Panc1 (cell line): ENCODE measurements around the gene ZNF516. TPM values are rescaled to one million over a fixed set of nuclear protein-coding genes. Genes with fewer than 3 reads are reported as not detected.

Source experiments
- ATAC-seq: fragments of 200-7000 bp; cut with Tn5 transposase; 2 replicates; pipeline ENCODE4 v1.9.1; 2020; ENCODE audit warnings: mild to moderate bottlenecking, moderate library complexity
- BruUV-seq: library from RNA; stranded (reverse); fragments of 400-500 nt; replicated peaks from 2 replicates; lab custom pipeline; 2021; lab: Mats Ljungman, UMichigan
- CTCF ChIA-PET: fragments of 300-600 bp; sonication (Branson Sonifier 250); formaldehyde crosslinking; loops from one replicate; lab custom pipeline; 2022; ENCODE audit warnings: antibody characterized with exemption; lab: Charles Lee
- POLR2A ChIA-PET: fragments of 300-600 bp; sonication (Branson Sonifier 250); formaldehyde crosslinking; loops from one replicate; lab custom pipeline; 2022; ENCODE audit warnings: antibody characterized with exemption; lab: Charles Lee
- DNase-seq: peaks from one replicate; pipeline ENCODE4 v3.0.0-alpha.2; 2010; ENCODE audit warnings: low read depth, low spot score
- H3K27ac ChIP-seq: 2 replicates; pipeline ENCODE4 v1.5.1; 2011; ENCODE audit warnings: mild to moderate bottlenecking, low read length, inconsistent platforms
- H3K27me3 ChIP-seq: fragments of 200-500 bp; sonication (Bioruptor generic); 2 replicates; pipeline ENCODE4 v1.6.0; 2014; ENCODE audit warnings: low read length, inconsistent platforms; ENCODE audit not compliant: control insufficient read depth, insufficient read depth
- H3K36me3 ChIP-seq: fragments of 200-500 bp; sonication (Bioruptor generic); 2 replicates; pipeline ENCODE4 v1.5.1; 2014; ENCODE audit warnings: inconsistent platforms, mild to moderate bottlenecking, low read length, moderate library complexity; ENCODE audit not compliant: control insufficient read depth, insufficient read depth
- H3K4me1 ChIP-seq: 2 replicates; pipeline ENCODE4 v1.5.1; 2011; ENCODE audit warnings: inconsistent platforms, mild to moderate bottlenecking, low read length, moderate library complexity; ENCODE audit not compliant: control insufficient read depth, insufficient read depth
- H3K4me3 ChIP-seq, 2 experiments: 2 replicates each; pipeline ENCODE4 v1.5.1; 2011 to 2012; ENCODE audit warnings: low read depth in 2 of 2, low read length in 2 of 2, mild to moderate bottlenecking in 2 of 2, inconsistent platforms in 1 of 2, moderate library complexity in 1 of 2
- H3K9me3 ChIP-seq: fragments of 200-500 bp; sonication (Bioruptor generic); 2 replicates; pipeline ENCODE4 v1.5.1; 2014; ENCODE audit warnings: low read depth, mild to moderate bottlenecking, inconsistent platforms, low read length, moderate library complexity; ENCODE audit not compliant: control insufficient read depth, insufficient read depth
- POLR2AphosphoS5 ChIP-seq: IDR thresholded peaks from 2 replicates; pipeline ENCODE4 v1.6.1; 2012; ENCODE audit warnings: mild to moderate bottlenecking, low read depth, low read length, moderate library complexity
- SIN3A ChIP-seq: IDR thresholded peaks from 2 replicates; pipeline ENCODE4 v1.6.1; 2012; ENCODE audit warnings: low read depth, mild to moderate bottlenecking, low read length, moderate library complexity, borderline replicate concordance; ENCODE audit not compliant: insufficient read depth
- TCF7L2 ChIP-seq: IDR thresholded peaks from 2 replicates; pipeline ENCODE4 v1.6.1; 2011; ENCODE audit warnings: mild to moderate bottlenecking, low read depth, low read length, inconsistent platforms
- in situ Hi-C: cut with HindIII; loops from 2 replicates; pipeline ENCODE4 v1.10.0; 2016; ENCODE audit warnings: low sequenced_read_pairs, low pct_unique_long_range_greater_than_20kb
- intact Hi-C: fragments of 100-400 bp; cut with micrococcal nuclease; formaldehyde crosslinking; loops from one replicate; pipeline ENCODE4 v1.10.0; 2022; ENCODE audit not compliant: unreplicated experiment
- total RNA-seq: library from RNA; stranded (reverse); gene quantifications from one replicate; pipeline ENCODE4 v1.2.1, GENCODE V29; 2021; ENCODE audit not compliant: unreplicated experiment
- TF ChIP-seq, protein P1 (sequence below): fragments of 450-650 bp; IDR thresholded peaks from 2 replicates; pipeline ENCODE4 v1.5.1; 2017; ENCODE audit warnings: mild to moderate bottlenecking
- TF ChIP-seq, protein P2 (sequence below), 2 experiments: IDR thresholded peaks; 2 replicates each; pipeline ENCODE4 v1.6.1; 2011 to 2012; ENCODE audit warnings: low read depth in 2 of 2, control low read depth in 1 of 2, low read length in 1 of 2, mild to moderate bottlenecking in 1 of 2, moderate library complexity in 1 of 2; ENCODE audit not compliant: insufficient read depth in 1 of 2

ZNF516 gene
- total RNA-seq, 1 experiment from 2014 or later = 28.6 TPM

DNA sequence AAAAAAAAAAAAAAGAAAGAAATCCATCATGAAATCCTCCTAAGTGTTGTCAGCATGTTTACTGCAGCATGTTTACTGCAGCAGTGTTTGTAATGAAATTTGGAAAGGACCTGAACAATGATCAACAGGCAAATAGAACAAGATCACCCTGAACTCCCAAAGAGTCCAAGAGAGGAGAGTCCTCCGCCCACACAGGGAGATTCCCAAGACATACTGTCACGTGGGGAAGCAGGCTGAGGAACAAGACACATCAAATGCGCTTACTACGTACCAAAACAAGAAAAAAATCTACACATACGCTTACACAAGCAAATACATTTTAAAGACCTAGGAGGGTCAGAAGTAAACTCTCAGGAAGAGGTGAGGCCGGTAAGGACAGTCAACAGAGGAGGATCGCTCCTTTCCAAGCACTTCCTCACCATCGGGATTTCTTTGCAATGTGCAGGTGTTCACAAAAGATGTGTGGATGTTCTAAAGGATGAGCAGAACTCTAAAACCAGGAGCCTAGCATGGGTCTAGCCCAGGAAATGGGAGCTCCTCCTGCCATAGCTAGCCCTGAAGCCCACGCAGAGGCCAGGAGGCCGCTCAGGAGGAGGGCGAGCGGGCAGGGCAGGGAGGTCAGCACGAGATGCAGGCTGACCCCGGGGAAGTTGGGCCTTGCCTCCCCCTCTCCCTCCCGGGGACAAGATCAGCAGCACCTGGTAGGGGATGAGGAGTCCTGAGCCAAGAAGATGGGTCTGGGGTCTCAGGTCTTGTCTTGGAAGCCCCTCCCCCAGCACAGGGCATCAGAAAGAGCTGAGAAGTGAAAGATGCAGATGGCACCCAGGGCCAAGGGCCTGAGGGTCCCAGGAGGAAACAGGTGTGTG, 66.4 kb downstream of the ZNF516 start:
- ATAC-seq (peak; percentile 45; the same call in 1 of the 2 replicates), DNase-seq (no peak)
- Histone ChIP-seq H3K27ac (no peak overlapping the region), H3K27me3 (no peaks in the 10 kb centered on the region), H3K4me3 (no peak overlapping the region), H3K36me3 (no peaks in the 10 kb centered on the region), H3K4me1 (no peaks in the 10 kb centered on the region), H3K9me3 (no peaks in the 10 kb centered on the region)
- CTCF ChIA-PET = no interaction called here
- no peak for TF ChIP-seq SIN3A
- TF ChIP-seq, protein P1, sequence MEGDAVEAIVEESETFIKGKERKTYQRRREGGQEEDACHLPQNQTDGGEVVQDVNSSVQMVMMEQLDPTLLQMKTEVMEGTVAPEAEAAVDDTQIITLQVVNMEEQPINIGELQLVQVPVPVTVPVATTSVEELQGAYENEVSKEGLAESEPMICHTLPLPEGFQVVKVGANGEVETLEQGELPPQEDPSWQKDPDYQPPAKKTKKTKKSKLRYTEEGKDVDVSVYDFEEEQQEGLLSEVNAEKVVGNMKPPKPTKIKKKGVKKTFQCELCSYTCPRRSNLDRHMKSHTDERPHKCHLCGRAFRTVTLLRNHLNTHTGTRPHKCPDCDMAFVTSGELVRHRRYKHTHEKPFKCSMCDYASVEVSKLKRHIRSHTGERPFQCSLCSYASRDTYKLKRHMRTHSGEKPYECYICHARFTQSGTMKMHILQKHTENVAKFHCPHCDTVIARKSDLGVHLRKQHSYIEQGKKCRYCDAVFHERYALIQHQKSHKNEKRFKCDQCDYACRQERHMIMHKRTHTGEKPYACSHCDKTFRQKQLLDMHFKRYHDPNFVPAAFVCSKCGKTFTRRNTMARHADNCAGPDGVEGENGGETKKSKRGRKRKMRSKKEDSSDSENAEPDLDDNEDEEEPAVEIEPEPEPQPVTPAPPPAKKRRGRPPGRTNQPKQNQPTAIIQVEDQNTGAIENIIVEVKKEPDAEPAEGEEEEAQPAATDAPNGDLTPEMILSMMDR = no peak
- TF ChIP-seq, protein P2, sequence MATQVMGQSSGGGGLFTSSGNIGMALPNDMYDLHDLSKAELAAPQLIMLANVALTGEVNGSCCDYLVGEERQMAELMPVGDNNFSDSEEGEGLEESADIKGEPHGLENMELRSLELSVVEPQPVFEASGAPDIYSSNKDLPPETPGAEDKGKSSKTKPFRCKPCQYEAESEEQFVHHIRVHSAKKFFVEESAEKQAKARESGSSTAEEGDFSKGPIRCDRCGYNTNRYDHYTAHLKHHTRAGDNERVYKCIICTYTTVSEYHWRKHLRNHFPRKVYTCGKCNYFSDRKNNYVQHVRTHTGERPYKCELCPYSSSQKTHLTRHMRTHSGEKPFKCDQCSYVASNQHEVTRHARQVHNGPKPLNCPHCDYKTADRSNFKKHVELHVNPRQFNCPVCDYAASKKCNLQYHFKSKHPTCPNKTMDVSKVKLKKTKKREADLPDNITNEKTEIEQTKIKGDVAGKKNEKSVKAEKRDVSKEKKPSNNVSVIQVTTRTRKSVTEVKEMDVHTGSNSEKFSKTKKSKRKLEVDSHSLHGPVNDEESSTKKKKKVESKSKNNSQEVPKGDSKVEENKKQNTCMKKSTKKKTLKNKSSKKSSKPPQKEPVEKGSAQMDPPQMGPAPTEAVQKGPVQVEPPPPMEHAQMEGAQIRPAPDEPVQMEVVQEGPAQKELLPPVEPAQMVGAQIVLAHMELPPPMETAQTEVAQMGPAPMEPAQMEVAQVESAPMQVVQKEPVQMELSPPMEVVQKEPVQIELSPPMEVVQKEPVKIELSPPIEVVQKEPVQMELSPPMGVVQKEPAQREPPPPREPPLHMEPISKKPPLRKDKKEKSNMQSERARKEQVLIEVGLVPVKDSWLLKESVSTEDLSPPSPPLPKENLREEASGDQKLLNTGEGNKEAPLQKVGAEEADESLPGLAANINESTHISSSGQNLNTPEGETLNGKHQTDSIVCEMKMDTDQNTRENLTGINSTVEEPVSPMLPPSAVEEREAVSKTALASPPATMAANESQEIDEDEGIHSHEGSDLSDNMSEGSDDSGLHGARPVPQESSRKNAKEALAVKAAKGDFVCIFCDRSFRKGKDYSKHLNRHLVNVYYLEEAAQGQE (IDR thresholded peaks at IDR 0.05; ENCODE audit: insufficient read depth in 1 of 2, low read depth in 2 of 2, low read length in 1 of 2) = no peak
- no peak for TF ChIP-seq POLR2AphosphoS5
- no peak for TF ChIP-seq TCF7L2
- POLR2A ChIA-PET = interaction anchor here (0.6 kb wide), 2 partner anchors 22 to 777 kb away, joined by 4 read pairs; no protein-coding TSS in a partner anchor
- intact Hi-C loops (loop anchor here (10.0 kb wide), 1 partner anchor 1796 kb away; no protein-coding TSS in a partner anchor), in situ Hi-C loops (no loop called here)
- BruUV-seq = no TSS peak

DNA sequence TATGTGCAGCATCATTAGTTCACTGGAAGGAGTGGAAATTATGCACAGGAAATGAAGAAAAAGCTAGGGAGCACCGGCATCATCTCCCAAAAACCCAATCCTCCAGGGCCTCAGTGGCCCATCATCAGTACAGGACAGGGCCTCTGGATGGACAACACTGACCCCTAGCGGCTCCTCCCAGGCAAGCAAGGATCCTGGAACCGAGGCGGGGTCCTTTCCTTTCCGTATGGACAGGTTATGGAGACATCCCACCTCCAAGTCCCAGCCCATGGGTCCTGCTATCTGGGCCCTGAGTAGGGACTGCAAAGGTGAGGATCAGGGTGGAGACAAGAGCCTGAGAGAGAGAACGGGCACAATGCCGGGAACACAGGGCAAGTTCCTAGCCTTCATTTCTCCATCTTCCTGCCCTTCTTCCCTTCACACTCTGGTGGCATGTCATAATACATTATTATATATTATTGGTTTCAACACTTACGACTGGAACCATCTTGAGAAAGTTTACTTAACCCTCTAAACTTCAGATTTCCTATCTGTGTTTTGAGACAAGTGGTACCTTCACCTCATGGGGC, 68.2 kb downstream of the ZNF516 start:
- intact Hi-C loops = loop anchor here (2.0 to 10.0 kb wide), 2 partner anchors 20 to 1798 kb away; no protein-coding TSS in a partner anchor
- ATAC-seq (peak; percentile 89), DNase-seq (no peak)
- no peak overlapping the region for H3K4me3 ChIP-seq
- POLR2A ChIA-PET = no interaction called here
- TF ChIP-seq, protein P2 (IDR thresholded peaks at IDR 0.05; ENCODE audit: insufficient read depth in 1 of 2, low read depth in 2 of 2, low read length in 1 of 2) = no peak
- TF ChIP-seq SIN3A = no peak
- TF ChIP-seq, protein P1 = no peak
- no peak for TF ChIP-seq TCF7L2
- TF ChIP-seq POLR2AphosphoS5 = no peak
- no peaks in the 10 kb centered on the region for H3K36me3 ChIP-seq
- no peaks in the 10 kb centered on the region for H3K4me1 ChIP-seq
- no TSS peak for BruUV-seq
- CTCF ChIA-PET = interaction anchor here (2.0 kb wide), 1 partner anchor 28 kb away, joined by 6 read pairs; no protein-coding TSS in a partner anchor
- no peaks in the 10 kb centered on the region for H3K27me3 ChIP-seq
- in situ Hi-C loops = no loop called here
- no peak overlapping the region for H3K27ac ChIP-seq
- no peaks in the 10 kb centered on the region for H3K9me3 ChIP-seq
